GM19351 (cell line): ENCODE measurements around the gene ZNF576.
A peak's percentile ranks its signal among the peaks of the same experiment; 100 is the strongest.
"Not testable (repeated sequence)": the region's sequence is repeated elsewhere in the genome, so short reads cannot be mapped to it uniquely, and the experiment has no call there.

Experiments
- ATAC-seq: cut with Tn5 transposase; IDR thresholded peaks from one replicate; pipeline ENCODE4 v1.9.1; 2021; ENCODE audit warnings: mild to moderate bottlenecking, moderate library complexity; ENCODE audit not compliant: unreplicated experiment

Gene ZNF576

DNA sequence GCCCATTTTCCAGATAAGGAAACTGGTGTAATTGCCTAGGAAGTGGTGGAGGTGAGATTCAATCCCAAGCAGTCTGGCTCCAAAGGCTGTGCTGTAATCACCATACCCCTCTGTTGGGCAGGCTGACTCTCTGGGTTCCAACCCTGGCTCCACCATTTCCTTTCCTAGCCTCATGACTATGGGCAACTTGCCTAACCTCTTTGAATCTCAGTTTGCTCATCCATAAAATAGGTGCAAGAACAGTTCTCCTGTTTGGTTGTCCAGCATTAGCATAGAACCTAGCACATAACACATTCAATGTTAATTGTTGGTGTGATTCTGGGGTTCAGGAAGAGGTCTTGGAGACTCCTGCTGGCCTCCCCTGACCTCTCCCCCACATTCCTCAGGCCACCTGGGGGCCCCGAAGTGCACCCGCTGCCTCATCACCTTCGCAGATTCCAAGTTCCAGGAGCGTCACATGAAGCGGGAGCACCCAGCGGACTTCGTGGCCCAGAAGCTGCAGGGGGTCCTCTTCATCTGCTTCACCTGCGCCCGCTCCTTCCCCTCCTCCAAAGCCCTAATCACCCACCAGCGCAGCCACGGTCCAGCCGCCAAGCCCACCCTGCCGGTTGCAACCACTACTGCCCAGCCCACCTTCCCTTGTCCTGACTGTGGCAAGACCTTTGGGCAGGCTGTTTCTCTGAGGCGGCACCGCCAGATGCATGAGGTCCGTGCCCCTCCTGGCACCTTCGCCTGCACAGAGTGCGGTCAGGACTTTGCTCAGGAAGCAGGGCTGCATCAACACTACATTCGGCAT lies 2.2 kb downstream of the ZNF576 start:
- ATAC-seq: no peak

DNA sequence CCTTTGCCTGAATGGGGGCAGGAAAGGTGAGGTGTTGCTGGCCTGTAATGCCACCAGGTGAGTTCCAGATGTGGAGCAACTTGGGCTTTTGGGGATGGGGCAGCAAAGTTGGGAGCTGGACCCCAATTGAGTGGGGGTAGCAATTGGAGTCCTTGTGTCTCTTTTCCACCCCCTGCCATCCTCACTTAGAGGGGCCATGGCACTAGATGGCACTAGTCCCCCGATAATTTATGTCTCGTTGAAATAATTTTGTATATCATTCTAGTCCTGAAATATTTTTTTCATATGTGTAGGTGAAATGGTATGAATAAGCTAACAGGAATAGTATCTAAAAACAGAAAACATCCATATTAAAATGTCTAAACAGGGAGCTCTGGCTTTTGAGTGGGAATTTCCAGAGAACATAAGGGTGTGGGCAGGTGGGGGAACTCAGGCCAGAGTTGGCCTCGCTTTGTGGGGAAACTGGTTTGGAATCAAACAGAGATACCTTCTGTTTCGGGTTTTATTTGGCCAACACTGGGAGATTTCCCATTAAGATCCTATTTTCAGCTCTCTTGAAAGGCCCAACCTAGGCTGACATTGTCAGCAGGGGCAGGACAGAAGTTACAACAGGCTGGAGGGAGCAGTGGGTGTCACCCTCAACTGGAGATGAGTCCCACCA lies 3.4 kb downstream of the ZNF576 start:
- ATAC-seq: no peak

DNA sequence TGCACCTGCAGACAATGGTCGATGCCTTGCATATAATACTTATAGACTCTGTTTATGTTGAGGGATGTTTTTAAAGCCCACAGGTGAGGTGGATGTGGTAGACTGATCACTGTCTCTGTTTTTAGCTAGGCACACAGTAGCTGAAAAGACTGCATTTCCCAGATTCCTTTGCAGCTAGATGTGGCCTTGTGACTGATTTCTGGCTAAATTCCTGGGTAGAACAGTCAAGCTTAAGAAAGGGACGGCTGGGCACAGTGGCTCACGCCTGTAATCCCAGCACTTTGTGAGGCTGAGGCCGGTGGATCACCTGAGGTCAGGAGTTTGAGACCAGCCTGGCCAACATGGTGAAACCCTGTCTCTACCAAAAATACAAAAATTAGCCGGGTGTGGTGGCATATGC lies 3.9 kb downstream of the ZNF576 start:
- not testable (repeated sequence) for ATAC-seq

DNA sequence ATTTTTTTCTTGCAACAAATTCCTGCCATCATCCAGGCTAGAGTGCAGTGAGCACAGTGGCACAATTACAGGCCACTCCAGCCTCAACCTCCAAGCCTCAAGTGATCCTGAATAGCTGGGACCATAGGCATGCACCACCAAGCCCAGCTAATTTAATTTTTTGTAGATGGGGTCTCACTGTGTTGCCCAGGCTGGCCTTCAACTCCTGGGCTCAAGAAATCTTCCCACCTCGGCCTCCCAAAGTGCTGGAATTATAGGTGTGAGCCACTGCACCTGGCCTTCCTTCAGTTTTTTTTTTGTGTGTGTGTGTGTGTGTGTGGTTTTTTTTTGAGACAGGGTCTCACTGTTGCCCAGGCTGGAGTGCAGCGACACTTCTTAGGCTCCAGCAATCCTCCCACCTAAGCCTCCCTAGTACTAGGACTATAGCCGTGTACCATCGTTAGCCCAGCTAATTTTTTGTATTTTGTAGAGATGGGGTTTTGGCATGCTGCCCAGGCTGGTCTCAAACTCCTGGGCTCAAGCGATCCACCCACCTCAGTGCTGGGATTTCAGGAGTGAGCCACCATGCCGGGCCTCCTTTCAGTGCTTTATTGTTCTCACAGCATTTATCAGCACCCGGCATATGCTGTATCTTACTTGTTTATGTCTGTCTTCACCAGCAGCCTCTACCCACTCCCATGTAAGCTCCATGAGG lies 9.6 kb downstream of the ZNF576 start:
- no peak for ATAC-seq

DNA sequence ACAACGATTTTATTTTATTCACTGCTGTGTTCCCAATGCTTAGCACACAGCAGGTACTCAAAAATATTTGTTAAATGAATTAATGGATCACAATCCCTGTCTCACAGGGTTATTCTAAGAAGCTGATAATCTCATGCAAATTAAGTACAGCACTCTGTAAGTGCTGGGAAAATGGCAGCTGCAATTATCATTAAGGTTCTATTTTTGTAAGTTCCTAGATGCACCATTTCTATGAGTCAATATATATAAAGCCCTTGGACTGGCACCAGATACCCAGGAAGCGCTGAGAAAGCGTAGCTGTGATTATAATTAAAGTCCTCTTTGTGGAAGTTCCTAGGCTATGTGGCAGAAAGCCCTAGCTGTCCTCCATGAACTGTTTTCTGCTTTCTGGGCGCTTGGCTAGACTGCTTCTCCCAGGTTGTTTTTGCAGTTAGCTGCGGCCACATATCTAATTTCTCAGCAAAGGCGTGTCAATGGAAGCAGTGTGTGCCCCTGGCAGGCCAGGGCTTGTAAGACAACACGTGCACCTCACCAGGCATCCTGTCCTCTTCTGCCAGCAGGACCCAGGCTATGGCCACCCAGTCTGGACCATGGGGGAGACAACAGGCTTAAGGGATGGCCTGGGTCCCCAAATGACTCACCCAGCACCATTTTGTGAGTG lies 10.3 kb downstream of the ZNF576 start:
- no peak for ATAC-seq

DNA sequence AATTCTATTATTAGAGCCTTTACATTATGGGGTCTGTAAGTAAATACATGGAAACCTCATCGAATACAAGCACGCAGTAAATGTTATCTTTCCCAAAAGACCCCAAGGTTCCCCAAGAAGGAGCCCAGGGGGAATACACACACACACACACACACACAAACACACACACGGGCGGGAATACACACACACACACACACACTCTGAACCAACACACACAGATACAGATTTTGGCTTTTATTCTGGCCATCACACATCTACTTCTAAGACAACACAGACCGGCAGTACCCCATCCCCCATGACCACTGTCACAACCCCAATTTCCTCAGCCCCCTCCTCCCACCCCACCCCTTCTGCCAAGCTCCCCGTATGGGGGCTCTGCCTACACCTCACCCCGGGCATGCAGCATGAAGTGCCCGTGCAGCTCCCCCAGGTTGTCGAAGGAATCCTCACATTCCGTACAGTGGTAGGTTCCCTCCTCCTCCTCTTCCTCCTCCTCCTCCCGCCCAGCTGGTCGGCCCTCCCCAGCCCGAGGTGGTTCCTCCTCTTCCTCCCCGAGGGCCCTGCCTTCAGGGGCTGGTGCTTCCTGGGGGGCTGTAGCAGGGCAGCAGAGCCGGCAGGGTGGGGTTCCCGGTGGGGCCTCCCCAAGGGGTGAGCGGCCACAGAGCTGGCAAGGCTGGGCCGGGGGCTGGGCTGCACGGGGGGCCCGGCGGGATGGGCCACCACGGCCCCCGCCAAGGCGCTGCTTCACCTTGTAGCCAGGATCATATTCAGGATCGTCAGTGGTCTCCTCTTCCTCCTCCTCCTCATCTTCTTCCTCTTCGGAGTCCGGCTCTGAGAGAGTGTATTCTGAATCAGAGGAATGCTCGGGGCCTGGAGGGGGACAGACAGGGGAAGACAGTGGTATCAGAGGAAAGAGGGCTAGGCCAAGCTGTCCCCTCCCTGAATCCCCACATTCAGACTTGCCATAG lies 11.1 kb downstream of the ZNF576 start:
- ATAC-seq: no peak

DNA sequence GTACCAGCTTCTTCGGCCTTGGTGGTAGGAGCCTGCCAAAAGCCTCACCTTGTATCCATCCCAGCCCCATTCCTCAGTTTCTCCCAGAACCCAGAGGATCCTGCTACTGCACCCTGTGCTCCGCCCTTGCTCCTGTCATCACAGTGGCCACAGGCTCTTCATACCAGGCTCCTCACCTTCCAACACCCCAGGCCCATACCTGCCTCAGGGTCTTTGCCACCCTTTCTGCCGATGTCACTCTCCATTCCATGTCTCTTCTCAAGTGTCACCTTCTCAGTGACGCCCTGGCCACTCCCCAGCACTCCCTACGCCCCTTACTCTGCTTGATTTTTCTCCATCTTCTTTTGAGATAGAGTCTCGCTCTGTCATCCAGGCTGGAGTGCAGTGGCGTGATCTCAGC lies 13.5 kb downstream of the ZNF576 start:
- ATAC-seq: no peak

DNA sequence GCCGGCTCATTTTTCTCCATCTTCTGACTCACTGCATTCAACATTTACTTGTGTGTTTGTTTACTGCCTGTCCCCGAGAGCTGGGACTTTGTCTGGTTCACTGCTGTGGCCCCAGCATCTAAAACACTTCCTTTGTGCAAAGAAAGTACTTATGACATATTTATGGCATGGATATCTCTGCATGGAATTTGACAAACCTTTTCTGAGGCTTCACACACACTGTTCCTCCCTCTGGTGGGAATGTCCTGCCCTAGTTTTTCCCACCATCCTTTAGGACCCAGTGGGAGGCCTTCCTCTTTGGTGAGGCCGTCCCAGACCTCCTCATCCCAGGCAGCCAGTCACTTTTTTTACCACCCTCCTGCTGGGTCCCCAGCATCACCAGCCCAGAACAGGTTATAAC lies 14.1 kb downstream of the ZNF576 start:
- ATAC-seq: no peak

DNA sequence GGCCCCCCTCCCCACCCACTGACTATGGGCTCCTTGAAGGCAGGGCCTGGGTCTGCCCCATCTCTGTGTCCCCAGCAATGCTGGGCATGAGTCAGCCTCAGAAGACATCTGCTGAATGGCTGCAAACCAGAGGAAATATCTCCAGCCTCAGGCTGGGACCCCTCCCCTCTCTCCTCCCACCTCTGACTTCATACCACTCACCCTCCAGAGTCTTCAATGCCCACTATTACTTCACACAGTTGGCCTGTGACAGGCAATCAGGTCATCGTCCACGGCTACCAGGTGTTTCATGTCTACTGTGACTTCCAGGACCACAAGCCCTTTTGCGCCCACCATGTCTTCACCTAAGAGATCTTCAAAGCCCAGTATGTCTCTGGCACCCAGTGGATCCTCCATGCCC lies 15.4 kb downstream of the ZNF576 start, which contains the start of gene SRRM5:
Gene SRRM5, plus strand, starts transcription at position 301 of the 400 bp plus-strand sequence. Its CDS starts 34 bp downstream, at position 335.
- no peak for ATAC-seq

DNA sequence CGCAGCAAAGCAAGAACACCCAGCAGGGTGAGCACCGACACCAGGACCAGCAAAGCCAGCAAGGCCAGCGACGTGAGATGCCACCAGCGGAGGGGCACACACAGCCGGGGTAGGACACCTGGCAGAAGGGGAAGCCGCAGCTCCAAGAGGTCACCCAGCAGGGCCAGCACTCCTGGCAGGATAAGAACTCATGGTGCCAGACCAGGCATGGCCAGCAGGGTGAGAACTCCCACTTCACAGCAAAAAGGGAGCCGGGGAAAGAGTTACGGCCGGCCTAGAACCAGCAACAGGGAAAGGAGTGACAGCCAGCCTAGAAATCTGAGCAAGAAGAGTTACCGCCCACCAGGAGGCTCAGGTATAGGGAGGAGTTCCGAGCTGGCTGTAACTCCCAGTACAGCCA lies 16.0 kb downstream of the ZNF576 start:
- no peak for ATAC-seq

DNA sequence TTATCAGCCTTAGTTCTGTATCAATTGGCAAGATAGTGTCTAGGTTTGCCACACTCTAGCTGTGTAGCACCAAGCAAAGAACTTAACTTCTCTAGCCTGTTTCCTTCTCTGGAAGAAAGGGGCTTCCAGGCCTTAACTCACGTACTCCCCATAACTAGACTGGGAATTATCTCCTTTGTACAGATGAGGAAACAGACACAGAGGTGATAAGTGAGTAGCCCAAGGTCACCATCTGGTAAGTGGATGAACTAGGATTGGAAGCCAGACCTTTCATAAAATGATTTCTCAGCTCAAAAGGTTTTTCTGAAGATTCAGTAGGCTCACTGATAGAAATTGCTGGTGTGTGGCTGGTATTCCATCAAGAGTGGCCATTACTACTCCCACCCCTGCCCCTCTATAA lies 19.9 kb downstream of the ZNF576 start:
- no peak for ATAC-seq

DNA sequence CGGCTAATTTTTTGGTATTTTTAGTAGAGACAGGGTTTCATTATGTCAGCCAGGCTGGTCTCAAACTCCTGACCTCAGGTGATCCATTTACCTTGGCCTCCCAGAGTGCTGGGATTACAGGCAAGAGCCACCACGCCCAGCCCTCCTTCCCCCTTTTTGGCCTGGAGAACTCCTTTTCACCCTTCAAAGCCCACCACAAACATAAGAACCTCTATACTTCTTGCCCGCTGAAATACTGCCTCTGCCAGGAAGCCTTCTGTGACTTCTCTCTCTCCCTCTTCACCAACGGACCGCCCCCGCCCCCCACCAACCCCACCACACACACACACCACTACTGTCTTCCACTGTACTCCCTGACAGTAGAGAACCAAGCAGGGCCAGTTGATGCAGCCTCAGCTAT lies 20.6 kb downstream of the ZNF576 start:
- no peak for ATAC-seq

DNA sequence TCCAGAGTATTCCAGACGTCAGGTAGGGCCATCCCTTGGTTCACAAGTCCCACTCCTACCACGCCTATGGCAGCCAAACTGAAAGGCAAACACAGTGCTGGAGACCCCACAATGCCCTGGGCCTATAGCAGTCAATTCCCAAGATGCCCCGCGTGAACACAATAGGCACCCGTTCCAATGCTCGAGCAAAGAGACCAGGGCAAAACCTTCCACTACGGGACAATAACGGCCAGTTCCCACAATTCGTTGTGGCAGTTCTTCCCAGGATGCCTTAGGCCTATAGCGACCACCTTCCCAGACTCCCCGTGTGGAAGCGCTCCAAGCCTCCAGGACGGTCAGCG lies 22.5 kb downstream of the ZNF576 start:
- ATAC-seq: peak; percentile 13

DNA sequence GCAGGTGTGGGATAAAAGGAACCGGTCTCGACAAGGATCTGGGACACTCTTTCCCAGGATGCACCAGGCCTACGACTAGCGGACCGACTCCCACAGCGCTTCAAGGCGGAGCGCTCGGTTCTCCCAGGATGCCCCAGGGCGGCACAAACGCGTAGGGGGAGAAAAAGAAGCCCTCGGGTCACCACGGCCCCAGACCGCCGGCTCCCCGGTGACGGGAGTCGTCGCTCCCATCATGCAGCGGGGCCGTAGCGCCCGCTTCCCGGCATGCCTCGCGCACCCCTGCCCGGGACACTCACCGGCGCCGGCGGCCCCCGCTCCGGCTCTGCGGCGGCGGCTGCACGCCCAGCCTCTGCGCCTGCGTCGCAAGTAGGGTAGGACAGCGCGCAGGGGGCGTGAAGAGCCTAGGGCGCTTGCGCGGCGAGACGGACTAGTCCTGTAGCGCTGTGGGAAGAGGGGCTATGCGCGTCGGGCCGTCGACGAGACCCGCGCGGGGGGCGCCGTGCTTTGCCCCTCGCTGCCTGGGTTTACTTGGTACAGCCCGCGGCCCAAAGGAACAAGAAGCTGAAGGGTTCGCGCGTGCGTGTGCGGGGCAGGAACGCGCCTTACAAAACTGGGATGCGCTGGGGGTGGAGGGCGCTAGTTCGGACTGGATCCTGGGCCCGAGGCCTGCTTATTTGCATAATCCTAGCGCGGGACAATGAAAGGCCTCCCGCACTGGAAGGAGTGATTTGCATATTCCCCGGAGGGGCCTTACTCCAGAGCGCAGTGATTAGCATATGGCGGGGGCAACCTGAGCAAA lies 23.1 kb downstream of the ZNF576 start, which contains the start of gene ZNF428:
Gene ZNF428, minus strand, starts transcription at position 368 of the 799 bp plus-strand sequence. CDS start 5,325 bp downstream, outside the sequence.
- ATAC-seq: peak; percentile 74

DNA sequence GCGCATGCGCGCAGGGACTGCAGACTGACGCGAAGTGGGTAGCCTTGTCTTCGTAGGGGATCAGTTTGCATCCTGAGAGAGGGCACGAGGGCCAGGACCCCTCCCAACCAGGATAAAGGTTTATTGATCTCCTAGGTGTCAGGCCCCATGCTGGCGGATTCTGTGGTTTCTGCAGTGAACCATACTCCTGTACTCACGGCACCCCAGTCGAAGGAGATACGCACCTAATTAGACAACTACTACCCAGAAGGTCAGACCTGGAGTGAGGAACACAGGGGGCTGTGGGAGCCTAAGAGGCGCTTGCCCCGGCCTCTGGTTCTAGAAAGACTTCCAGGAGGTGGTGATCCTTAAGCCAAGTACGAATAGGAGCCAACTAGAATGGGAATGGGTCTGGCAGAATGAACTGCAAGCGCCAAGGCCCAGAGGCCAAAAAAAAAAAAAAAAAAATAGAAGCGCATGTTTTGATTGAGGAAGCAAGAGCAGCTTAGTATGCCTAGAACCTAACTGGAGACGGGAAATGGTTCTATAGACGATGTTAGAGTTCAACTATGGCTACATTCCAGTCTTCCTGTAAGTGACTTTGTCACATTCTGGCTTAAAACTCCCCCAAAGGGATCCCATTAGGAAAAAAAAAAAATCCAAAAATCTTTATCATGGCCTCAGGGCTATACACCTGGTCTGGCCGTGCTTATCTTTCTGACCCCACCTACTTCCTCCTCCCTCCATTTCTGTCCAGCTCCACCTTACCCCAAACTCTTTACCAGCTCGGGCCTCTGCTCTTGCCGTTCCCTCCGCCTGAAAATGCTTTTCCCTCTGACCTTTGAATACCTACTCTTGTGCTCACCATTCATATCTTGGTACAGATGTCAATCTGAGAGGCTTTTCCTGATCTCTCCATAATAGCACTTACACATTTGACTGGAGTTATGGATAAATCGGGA lies 23.9 kb downstream of the ZNF576 start:
- ATAC-seq: no peak

DNA sequence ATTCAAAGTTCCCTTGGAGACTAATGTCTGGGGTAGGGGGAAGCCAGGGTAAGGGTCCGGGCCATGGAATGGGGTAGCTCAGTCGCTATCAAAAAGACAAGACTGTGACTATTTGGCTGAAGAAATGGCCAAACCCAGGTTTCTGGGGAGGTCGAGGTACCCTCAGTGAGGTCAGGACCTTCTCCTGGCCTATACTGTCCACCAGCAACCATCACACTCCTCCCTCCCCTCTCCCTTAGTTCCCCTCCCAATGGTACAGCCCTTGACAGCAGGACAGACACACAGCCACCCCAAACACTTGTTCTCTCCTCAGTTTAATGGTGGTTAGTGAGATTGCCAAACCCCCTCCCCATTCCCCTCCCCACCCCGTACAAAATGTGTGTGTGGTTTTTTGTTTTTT lies 25.7 kb downstream of the ZNF576 start:
- no peak for ATAC-seq

DNA sequence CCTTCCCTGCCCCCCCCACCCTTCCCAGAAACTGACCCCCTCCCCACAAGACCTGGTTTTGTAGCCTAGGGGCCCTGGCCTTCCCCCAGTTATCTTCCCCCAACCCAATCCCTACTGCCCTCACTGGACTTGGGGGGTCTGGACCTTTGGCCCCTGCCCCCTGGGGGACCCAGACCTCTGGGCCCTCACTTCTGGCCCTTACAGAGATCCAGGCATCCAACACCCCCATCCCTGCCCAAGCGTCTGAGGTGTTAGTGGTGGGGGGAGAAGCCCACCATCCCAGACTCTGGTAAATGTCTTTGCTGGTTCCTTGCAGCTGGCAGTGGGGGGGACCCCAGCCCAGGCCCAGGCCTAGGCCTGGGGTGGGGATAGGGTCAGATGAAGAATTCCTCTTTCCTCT lies 26.6 kb downstream of the ZNF576 start:
- ATAC-seq: no peak
